ENCODE data around the gene CRTC2.

CRTC2 gene

GRCh38 chr1:153945131-153945794 lies 13.1 kb downstream of the CRTC2 start:
- no peaks in the 10 kb centered on the region for H3K9me3 ChIP-seq (ENCODE audit: control extremely low read depth in 1 of 5, control insufficient read depth in 4 of 5, insufficient read depth in 2 of 5, low read depth in 1 of 5, low read length in 4 of 5)
- CTCF ChIA-PET, result interaction anchor here (0.7 to 5.1 kb wide), 18 partner anchors 8 to 316 kb away, joined by 3 to 52 read pairs (median 6); partner anchors contain the start of genes CREB3L4, CRTC2, GATAD2B and SLC39A1
- 0% methylated on average over 8 of the region's 12 CpGs for WGBS (ENCODE audit: insufficient coverage)
- POLR2A ChIA-PET, result interaction anchor here (0.6 to 3.8 kb wide), 14 partner anchors 12 to 1295 kb away, joined by 3 to 26 read pairs (median 4); partner anchors contain the start of genes CREB3L4, CRTC2, GATAD2B and JTB
- H3K27ac ChIP-seq (ENCODE audit: insufficient read depth in 1 of 2, low read depth in 1 of 2, low read length in 2 of 2, poor library complexity in 1 of 2, severe bottlenecking in 2 of 2), result peak overlapping the region; percentile 83 to 91
- peaks cover 8 to 66% (median 53%) of the 10 kb centered on the region in 4 experiments for H3K36me3 ChIP-seq (ENCODE audit: control insufficient read depth in 4 of 4, insufficient read depth in 4 of 4, low read length in 3 of 4)
- H3K27me3 ChIP-seq (replicated peaks in 2 of 5; ENCODE audit: control insufficient read depth in 4 of 5, insufficient read depth in 5 of 5, low read length in 4 of 5), result no peaks in the 10 kb centered on the region
- peak overlapping the region; percentile 71 to 92 (median 83) for H3K4me3 ChIP-seq (ENCODE audit: control insufficient read depth in 1 of 7, extremely low read depth in 1 of 7, insufficient read depth in 4 of 7, low read depth in 2 of 7, low read length in 6 of 7)
- peaks cover 4 to 33% (median 30%) of the 10 kb centered on the region in 4 experiments for H3K4me1 ChIP-seq (ENCODE audit: control extremely low read depth in 1 of 4, control insufficient read depth in 4 of 4, insufficient read depth in 4 of 4, low read length in 3 of 4)
- DNase-seq, result peak; percentile 82 to 96 (median 93)

GRCh38 chr1:153944827-153945117 lies 13.6 kb downstream of the CRTC2 start:
- Histone ChIP-seq H3K27me3 (replicated peaks in 2 of 5; ENCODE audit: control insufficient read depth in 4 of 5, insufficient read depth in 5 of 5, low read length in 4 of 5) (no peaks in the 10 kb centered on the region), H3K27ac (ENCODE audit: insufficient read depth in 1 of 2, low read depth in 1 of 2, low read length in 2 of 2, poor library complexity in 1 of 2, severe bottlenecking in 2 of 2) (peak overlapping the region; percentile 83 to 91), H3K4me1 (ENCODE audit: control extremely low read depth in 1 of 4, control insufficient read depth in 4 of 4, insufficient read depth in 4 of 4, low read length in 3 of 4) (peaks cover 4 to 33% (median 30%) of the 10 kb centered on the region in 4 experiments), H3K9me3 (ENCODE audit: control extremely low read depth in 1 of 5, control insufficient read depth in 4 of 5, insufficient read depth in 2 of 5, low read depth in 1 of 5, low read length in 4 of 5) (no peaks in the 10 kb centered on the region), H3K36me3 (ENCODE audit: control insufficient read depth in 4 of 4, insufficient read depth in 4 of 4, low read length in 3 of 4) (peaks cover 7 to 66% (median 53%) of the 10 kb centered on the region in 4 experiments), H3K4me3 (ENCODE audit: control insufficient read depth in 1 of 7, extremely low read depth in 1 of 7, insufficient read depth in 4 of 7, low read depth in 2 of 7, low read length in 6 of 7) (peak overlapping the region; percentile 71 to 92 (median 83))
- POLR2A ChIA-PET, result interaction anchor here (0.6 to 3.8 kb wide), 11 partner anchors 12 to 1295 kb away, joined by 3 to 26 read pairs (median 4); partner anchors contain the start of genes CREB3L4, GATAD2B, RAB13 and SLC39A1
- DNase-seq, result no peak
- 5% methylated on average over 2 of the region's 3 CpGs for WGBS (ENCODE audit: insufficient coverage)
- CTCF ChIA-PET, result interaction anchor here (0.7 to 5.1 kb wide), 16 partner anchors 8 to 316 kb away, joined by 3 to 52 read pairs (median 5); partner anchors contain the start of genes CREB3L4, CRTC2 and GATAD2B

GRCh38 chr1:153944005-153944826 lies 14.2 kb downstream of the CRTC2 start:
- Histone ChIP-seq H3K27ac (ENCODE audit: insufficient read depth in 1 of 2, low read depth in 1 of 2, low read length in 2 of 2, poor library complexity in 1 of 2, severe bottlenecking in 2 of 2) (peak overlapping the region; percentile 83 to 91), H3K4me3 (ENCODE audit: control insufficient read depth in 1 of 7, extremely low read depth in 1 of 7, insufficient read depth in 4 of 7, low read depth in 2 of 7, low read length in 6 of 7) (peak overlapping the region in 6 of 7 experiments; percentile 81 to 92 (median 83)), H3K36me3 (ENCODE audit: control insufficient read depth in 4 of 4, insufficient read depth in 4 of 4, low read length in 3 of 4) (peaks cover 7 to 68% (median 54%) of the 10 kb centered on the region in 4 experiments), H3K4me1 (ENCODE audit: control extremely low read depth in 1 of 4, control insufficient read depth in 4 of 4, insufficient read depth in 4 of 4, low read length in 3 of 4) (peaks cover 4 to 33% (median 30%) of the 10 kb centered on the region in 4 experiments), H3K27me3 (replicated peaks in 2 of 5; ENCODE audit: control insufficient read depth in 4 of 5, insufficient read depth in 5 of 5, low read length in 4 of 5) (no peaks in the 10 kb centered on the region), H3K9me3 (ENCODE audit: control extremely low read depth in 1 of 5, control insufficient read depth in 4 of 5, insufficient read depth in 2 of 5, low read depth in 1 of 5, low read length in 4 of 5) (no peaks in the 10 kb centered on the region)
- DNase-seq, result peak in 2 of 3 donors; percentile 48 to 65
- 92% methylated on average over 11 of the region's 15 CpGs for WGBS (ENCODE audit: insufficient coverage)
- CTCF ChIA-PET, result interaction anchor here (0.7 to 5.1 kb wide), 15 partner anchors 8 to 315 kb away, joined by 3 to 52 read pairs (median 5); partner anchors contain the start of genes CREB3L4, CRTC2, GATAD2B and RAB13
- POLR2A ChIA-PET, result interaction anchor here (0.6 to 3.8 kb wide), 11 partner anchors 13 to 1294 kb away, joined by 3 to 26 read pairs (median 3); partner anchors contain the start of genes CREB3L4, GATAD2B and SLC39A1

- H3K27ac ChIP-seq (ENCODE audit: insufficient read depth in 1 of 2, low read depth in 1 of 2, low read length in 2 of 2, poor library complexity in 1 of 2, severe bottlenecking in 2 of 2), result no peak overlapping the region
- H3K9me3 ChIP-seq (ENCODE audit: control extremely low read depth in 1 of 5, control insufficient read depth in 4 of 5, insufficient read depth in 2 of 5, low read depth in 1 of 5, low read length in 4 of 5), result no peaks in the 10 kb centered on the region
- no peak for DNase-seq
- peaks cover 7 to 62% (median 47%) of the 10 kb centered on the region in 4 experiments for H3K36me3 ChIP-seq (ENCODE audit: control insufficient read depth in 4 of 4, insufficient read depth in 4 of 4, low read length in 3 of 4)
- WGBS (ENCODE audit: insufficient coverage), result 100% methylated on average over 5 of the region's 11 CpGs
- ChIA-PET CTCF (interaction anchor here (0.7 to 5.1 kb wide), 3 partner anchors 9 to 20 kb away, joined by 3 to 31 read pairs (median 10); partner anchors contain the start of gene GATAD2B), POLR2A (no interaction called here)
- no peak overlapping the region for H3K4me3 ChIP-seq (ENCODE audit: control insufficient read depth in 1 of 7, extremely low read depth in 1 of 7, insufficient read depth in 4 of 7, low read depth in 2 of 7, low read length in 6 of 7)
- H3K4me1 ChIP-seq (ENCODE audit: control extremely low read depth in 1 of 4, control insufficient read depth in 4 of 4, insufficient read depth in 4 of 4, low read length in 3 of 4), result peaks cover 4 to 33% (median 30%) of the 10 kb centered on the region in 4 experiments
- no peaks in the 10 kb centered on the region for H3K27me3 ChIP-seq (replicated peaks in 2 of 5; ENCODE audit: control insufficient read depth in 4 of 5, insufficient read depth in 5 of 5, low read length in 4 of 5)
Observed at GRCh38 chr1:153942766-153943549, 15.5 kb downstream of the CRTC2 start.

GRCh38 chr1:153941826-153942725 lies 16.3 kb downstream of the CRTC2 start:
- Histone ChIP-seq H3K36me3 (ENCODE audit: control insufficient read depth in 4 of 4, insufficient read depth in 4 of 4, low read length in 3 of 4) (peaks cover 9 to 64% (median 50%) of the 10 kb centered on the region in 4 experiments), H3K4me1 (ENCODE audit: control extremely low read depth in 1 of 4, control insufficient read depth in 4 of 4, insufficient read depth in 4 of 4, low read length in 3 of 4) (peaks cover 4 to 28% (median 26%) of the 10 kb centered on the region in 4 experiments), H3K4me3 (ENCODE audit: control insufficient read depth in 1 of 7, extremely low read depth in 1 of 7, insufficient read depth in 4 of 7, low read depth in 2 of 7, low read length in 6 of 7) (no peak overlapping the region), H3K9me3 (ENCODE audit: control extremely low read depth in 1 of 5, control insufficient read depth in 4 of 5, insufficient read depth in 2 of 5, low read depth in 1 of 5, low read length in 4 of 5) (no peaks in the 10 kb centered on the region), H3K27ac (ENCODE audit: insufficient read depth in 1 of 2, low read depth in 1 of 2, low read length in 2 of 2, poor library complexity in 1 of 2, severe bottlenecking in 2 of 2) (no peak overlapping the region), H3K27me3 (replicated peaks in 2 of 5; ENCODE audit: control insufficient read depth in 4 of 5, insufficient read depth in 5 of 5, low read length in 4 of 5) (no peaks in the 10 kb centered on the region)
- no peak for DNase-seq
- CTCF ChIA-PET, result interaction anchor here (0.7 to 1.8 kb wide), 2 partner anchors 13 to 29 kb away, joined by 3 to 5 read pairs; no protein-coding TSS in a partner anchor
- POLR2A ChIA-PET, result no interaction called here
- 99% methylated on average over 20 of the region's 34 CpGs for WGBS (ENCODE audit: insufficient coverage)
